Activated CD4-positive, CD25-positive, alpha-beta regulatory T cell treated with anti-CD3 and anti-CD28 coated beads, Interleukin-2, amount 50 U/mL, for 16 hours (primary cell): Measurements from ENCODE around the gene ZDHHC6.
"Not testable (repeated sequence)": the region's sequence is repeated elsewhere in the genome, so short reads cannot be mapped to it uniquely, and the experiment has no call there.

Experiments
- DNase-seq: peaks from one replicate; pipeline ENCODE4 v3.0.0-alpha.2; 2020; ENCODE audit warnings: low read depth, low spot score

The ZDHHC6 gene

GRCh38 chr10:112446055-112446854 is 459 bp downstream of the ZDHHC6 start:
- no peak for DNase-seq

- no peak for DNase-seq
Measured at GRCh38 chr10:112442063-112442462, 4.7 kb downstream of the ZDHHC6 start.

GRCh38 chr10:112441520-112441919 is 5.2 kb downstream of the ZDHHC6 start:
- DNase-seq = no peak

DNA sequence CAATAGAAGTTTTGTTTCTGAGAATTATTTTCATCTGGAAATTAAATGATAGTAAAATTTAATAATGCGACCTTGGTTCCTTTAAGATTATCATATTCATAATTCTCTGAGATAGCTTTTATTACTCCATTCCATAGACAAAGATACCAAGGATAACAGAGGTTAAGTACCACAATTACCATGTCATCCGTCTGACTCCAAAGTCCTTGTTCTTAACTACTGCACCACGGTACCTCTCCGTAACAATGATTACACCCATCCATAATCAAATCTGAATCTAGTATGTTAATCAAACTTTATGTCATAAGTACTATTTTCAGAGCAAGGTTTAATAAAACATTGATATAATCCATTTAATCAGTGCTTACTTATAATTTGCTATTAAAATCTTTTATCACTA is 8.4 kb downstream of the ZDHHC6 start:
- DNase-seq = no peak

- no peak for DNase-seq
Measured at GRCh38 chr10:112434988-112435619, 11.6 kb downstream of the ZDHHC6 start.

- DNase-seq = no peak
Measured at GRCh38 chr10:112433136-112433535, 13.6 kb downstream of the ZDHHC6 start.

DNA sequence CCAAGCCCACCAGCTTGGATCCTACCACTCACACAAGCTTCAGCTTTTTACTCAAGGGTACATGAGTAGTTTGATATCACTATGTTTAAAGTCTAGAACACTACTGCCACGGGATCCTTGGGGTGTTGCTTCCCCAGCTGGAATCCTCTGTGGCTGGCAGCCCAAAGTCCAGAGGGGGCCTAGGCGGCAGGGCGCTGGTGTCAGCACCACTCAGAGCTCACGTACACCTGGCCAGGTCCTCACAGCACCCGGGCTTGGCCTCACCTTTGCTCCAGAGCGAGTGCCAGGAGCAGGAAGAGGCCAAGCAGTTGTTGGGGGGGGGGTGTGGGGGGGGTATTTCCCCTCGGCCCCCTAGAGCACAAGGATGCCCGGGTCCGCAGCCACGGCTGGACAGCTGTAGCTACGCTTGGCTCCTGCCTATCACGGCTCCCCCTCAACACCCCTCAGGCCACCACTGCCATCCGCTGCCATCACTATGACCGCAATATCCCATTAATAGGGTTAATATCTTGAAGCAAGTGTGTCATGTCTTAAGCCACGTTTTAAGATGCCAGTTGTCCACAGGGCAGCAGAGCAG is 17.0 kb downstream of the ZDHHC6 start:
- DNase-seq = no peak

GRCh38 chr10:112429147-112429546 is 17.6 kb downstream of the ZDHHC6 start:
- no peak for DNase-seq

DNA sequence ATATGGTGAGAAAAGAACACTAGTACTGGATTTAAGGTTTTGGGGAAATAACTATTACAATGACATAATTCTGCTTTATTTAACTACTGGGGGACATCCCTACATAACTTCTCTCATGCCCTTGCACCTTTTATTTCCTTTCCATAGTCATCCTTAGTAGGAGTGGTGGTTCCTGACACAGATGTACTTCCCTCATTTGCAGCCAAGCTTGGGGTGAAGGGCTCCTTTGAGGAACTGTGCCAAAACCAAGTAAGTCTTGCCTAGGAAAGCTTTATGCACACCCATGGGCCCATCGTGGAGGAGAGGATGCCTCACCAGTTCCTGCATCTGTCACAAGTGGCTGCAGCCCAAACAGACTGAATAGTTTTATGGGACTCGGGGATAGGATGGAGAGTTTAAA is 20.6 kb downstream of the ZDHHC6 start:
- no peak for DNase-seq

DNA sequence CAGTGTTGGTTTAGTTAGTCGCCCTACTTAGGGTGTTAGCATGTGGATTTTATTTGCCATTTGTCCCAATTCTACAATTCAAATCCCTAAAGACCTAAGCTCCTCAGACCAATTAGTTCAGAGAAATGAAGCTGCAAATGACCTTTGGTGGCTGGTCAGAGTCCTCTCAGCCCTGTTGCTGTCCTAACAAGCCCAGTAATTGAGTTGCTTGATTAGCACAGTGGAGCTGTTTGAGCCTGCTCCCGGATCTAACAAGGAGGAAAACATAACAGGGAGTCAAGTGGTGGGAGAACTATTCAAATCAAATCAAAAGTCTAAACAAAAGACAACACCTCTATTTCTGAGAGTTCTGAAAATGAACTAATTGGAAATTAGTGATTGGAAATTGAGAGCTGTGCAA is 22.1 kb downstream of the ZDHHC6 start:
- no peak for DNase-seq

DNA sequence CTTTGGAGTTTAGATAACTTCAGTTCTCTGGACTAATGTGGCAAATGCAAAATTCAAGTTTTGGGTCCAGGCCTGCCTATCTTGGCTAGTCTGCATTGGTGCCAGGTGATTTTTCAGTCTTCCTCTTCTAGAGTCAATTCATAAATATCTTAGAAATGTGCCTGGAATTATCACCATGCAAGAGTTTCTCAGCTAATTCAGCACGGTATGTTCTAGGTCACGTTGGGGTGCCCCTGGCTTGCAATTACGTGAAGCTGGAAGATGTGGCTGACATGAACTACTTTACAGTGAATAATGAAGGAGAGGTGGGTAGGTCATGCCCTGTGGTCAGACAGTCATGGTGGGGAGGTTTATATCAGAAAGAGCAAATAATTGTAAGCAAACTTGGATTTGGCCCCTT is 25.0 kb downstream of the ZDHHC6 start:
- DNase-seq = no peak

DNA sequence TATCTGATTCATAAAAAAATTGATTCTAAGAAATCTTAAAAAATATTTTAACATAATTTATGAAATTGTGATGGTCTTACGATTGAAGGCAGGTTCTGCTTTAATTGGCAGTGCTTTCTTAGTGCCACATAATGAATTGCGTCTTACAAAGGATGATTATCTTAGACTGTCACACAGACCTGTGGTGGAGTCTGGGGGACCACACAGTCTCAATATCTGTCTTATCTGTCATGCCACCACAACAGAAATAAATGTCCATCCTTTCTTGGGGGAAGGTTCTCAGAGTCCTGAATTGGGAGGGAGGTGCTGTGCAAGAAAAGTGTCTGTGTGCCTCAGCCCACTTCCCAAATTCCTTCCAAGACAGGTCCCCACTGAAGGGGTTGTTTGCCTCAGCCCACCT is 34.0 kb downstream of the ZDHHC6 start:
- no peak for DNase-seq

DNA sequence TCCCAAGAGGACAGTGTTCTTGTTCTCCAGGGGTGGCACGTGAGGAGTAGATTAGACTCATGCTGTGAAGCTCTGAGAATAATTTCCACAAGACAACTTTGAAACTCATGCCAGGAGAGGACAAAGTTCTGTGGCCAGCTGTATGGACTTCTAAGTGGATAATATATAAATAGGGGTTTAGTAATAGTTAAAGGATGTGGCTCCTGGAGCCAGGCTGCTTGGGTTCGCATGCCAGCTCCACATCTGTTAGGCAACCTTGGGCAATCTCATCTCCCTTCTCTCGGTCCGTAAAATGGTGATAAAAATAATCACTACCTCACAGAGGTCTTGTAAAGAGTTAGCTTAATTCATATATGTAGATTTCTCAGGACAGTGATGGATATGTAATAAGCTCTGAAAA is 37.0 kb downstream of the ZDHHC6 start:
- no peak for DNase-seq

GRCh38 chr10:112409299-112409698 is 37.4 kb downstream of the ZDHHC6 start:
- no peak for DNase-seq

DNA sequence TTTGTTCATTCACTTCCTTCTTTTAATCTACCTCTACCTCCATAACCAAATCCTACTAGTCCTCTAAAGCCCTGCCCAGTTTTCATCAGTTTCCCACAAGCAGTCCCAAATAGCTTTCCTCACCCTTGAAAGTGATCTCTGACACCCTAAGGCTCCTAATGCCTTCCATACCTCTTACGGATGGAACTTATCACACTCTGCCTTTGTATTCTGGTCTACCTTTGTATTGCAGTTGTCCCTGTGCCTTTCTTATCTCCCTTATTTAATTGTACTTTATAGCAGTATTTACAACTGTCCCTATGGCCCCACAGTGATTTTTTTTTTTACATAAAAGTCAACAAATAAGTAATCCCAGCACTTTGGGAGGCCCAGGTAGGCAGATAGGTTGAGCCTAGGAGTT is 39.0 kb downstream of the ZDHHC6 start:
- DNase-seq = no peak

DNA sequence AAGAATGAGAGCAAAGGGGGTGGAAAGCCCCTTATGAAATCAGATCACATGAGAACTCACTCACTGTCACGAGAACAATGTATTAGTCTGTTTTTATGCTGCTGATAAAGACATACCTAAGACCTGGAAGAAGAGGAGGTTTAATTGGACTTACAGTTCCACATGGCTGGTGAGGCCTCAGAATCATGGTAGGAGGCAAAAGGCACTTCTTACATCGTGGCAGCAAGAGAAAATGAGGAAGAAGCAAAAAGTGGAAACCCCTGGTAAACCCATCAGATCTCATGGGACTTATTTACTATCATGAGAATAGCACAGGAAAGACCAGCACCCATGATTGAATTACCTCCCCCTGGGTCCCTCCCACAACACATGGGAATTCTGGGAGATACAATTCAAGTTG is 39.9 kb downstream of the ZDHHC6 start:
- not testable (repeated sequence) for DNase-seq

DNA sequence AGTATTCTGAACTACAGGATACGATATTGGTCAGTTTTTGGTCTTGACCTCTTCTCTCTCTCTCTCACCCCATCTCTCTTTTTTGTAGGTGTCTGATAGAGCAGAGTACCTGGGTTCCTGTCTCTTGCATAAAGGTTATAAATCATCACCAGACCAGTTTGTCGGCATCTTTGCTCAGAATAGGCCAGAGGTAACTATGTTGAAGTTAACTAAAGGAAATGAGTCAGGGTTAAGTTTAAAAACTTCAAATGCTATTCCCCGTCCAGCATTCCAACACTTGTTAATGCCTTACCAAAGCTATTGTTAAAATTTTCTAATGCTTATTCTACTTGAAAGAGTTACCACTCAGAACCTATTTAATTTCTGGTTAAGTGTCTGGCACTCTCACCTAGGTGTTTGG is 42.1 kb downstream of the ZDHHC6 start:
- no peak for DNase-seq

DNA sequence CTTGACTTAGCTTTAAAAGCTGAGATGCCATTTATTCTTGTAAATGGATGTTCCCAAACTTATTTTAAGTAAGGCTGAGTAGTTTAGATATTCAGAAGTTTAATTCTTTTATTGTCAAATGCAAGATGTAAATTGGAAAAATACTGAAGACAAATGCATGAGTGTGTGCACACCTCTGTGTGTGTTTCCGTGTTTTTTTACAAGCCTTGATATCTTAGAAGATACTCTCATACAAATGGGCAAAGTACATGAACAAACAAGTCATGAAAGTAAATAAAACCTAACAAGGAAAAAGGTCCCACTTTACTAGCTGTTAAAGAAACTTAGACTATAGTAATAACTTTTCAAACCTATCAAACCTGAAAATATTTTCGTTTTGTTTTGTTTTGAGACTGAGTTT is 43.8 kb downstream of the ZDHHC6 start:
- no peak for DNase-seq

GRCh38 chr10:112397592-112397991 is 49.1 kb downstream of the ZDHHC6 start:
- no peak for DNase-seq

GRCh38 chr10:112395809-112396530 is 50.7 kb downstream of the ZDHHC6 start:
- DNase-seq = no peak

- DNase-seq = no peak
Measured at GRCh38 chr10:112394475-112394875, 52.2 kb downstream of the ZDHHC6 start.

GRCh38 chr10:112393827-112394226 is 52.9 kb downstream of the ZDHHC6 start:
- DNase-seq = no peak
